Measurements from ENCODE around the gene PSMA8.

DNA sequence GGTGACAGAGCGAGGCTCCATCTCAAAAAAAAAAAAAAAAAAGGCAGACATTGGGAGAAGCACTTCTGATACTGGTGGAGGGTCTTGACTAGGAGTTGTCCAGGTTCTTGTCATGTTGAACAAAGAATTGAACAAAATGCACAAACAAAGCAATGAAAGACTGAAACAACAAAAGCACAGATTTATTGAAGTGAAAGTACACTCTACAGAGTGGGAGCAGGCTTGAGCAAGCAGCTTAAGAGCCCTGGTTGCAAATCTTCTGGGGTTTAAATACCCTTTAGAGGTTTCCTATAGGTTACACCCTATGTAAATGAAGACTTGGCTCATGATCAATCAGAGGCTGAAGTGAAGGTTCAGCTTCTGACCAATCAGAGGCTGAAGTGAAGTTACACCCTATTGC is 36.8 kb upstream of the PSMA8 start:
- TF ChIP-seq, protein P1, sequence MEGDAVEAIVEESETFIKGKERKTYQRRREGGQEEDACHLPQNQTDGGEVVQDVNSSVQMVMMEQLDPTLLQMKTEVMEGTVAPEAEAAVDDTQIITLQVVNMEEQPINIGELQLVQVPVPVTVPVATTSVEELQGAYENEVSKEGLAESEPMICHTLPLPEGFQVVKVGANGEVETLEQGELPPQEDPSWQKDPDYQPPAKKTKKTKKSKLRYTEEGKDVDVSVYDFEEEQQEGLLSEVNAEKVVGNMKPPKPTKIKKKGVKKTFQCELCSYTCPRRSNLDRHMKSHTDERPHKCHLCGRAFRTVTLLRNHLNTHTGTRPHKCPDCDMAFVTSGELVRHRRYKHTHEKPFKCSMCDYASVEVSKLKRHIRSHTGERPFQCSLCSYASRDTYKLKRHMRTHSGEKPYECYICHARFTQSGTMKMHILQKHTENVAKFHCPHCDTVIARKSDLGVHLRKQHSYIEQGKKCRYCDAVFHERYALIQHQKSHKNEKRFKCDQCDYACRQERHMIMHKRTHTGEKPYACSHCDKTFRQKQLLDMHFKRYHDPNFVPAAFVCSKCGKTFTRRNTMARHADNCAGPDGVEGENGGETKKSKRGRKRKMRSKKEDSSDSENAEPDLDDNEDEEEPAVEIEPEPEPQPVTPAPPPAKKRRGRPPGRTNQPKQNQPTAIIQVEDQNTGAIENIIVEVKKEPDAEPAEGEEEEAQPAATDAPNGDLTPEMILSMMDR (IDR thresholded peaks at IDR 0.05; ENCODE audit: poor library complexity) = no peak
- TF ChIP-seq EZH2 (IDR thresholded peaks at IDR 0.05; ENCODE audit: borderline replicate concordance) = no peak

Data from hepatocyte (in vitro differentiated cells).